ENCODE data around the gene OLFML3.

- no peak for TF ChIP-seq YY1 (IDR thresholded peaks at IDR 0.05; ENCODE audit: low read depth)
- no peak for TF ChIP-seq RAD21 (IDR thresholded peaks at IDR 0.05; ENCODE audit: low read depth)
- TF ChIP-seq NFIC (IDR thresholded peaks at IDR 0.05) = no peak
- no peak for TF ChIP-seq TEAD4 (IDR thresholded peaks at IDR 0.05)
- no peak for TF ChIP-seq FOXM1 (IDR thresholded peaks at IDR 0.05; ENCODE audit: borderline replicate concordance, low read depth)
- TF ChIP-seq CEBPB (IDR thresholded peaks at IDR 0.05) = no peak
- TF ChIP-seq REST (IDR thresholded peaks at IDR 0.05; ENCODE audit: low read depth) = no peak
- TF ChIP-seq MAX (IDR thresholded peaks at IDR 0.05) = no peak
- TF ChIP-seq EP300 (IDR thresholded peaks at IDR 0.05; ENCODE audit: borderline replicate concordance) = no peak
- no peak for TF ChIP-seq USF1 (IDR thresholded peaks at IDR 0.05)
- no peak for TF ChIP-seq TAF1 (IDR thresholded peaks at IDR 0.05; ENCODE audit: low read depth)
- no peak for TF ChIP-seq CREB1 (IDR thresholded peaks at IDR 0.05; ENCODE audit: low read depth)
Observed at GRCh38 chr1:113990961-113991360, 11.7 kb downstream of the OLFML3 start.
